Naive B cell (primary cell): ENCODE data around the gene CLSTN2. TPM values are rescaled to one million over a fixed set of nuclear protein-coding genes. Genes with fewer than 3 reads are reported as not detected.

Source experiments
- ATAC-seq, 2 donors: fragments of 150-1000 bp; cut with Tn5 transposase; 2 replicates each; pipeline ENCODE4 v1.10.0; 2021; ENCODE audit warnings: low read depth in 2 of 2, mild to moderate bottlenecking in 2 of 2, moderate library complexity in 2 of 2
- DNase-seq: peaks from one replicate; pipeline ENCODE4 v3.0.0; 2022
- H3K27ac Mint-ChIP-seq, 6 donors: one replicate each; pipeline ENCODE4 v1.8.0; 2020 to 2022; ENCODE audit warnings: mild to moderate bottlenecking in 6 of 6, mixed read lengths in 6 of 6, moderate library complexity in 5 of 6, inconsistent platforms in 2 of 6
- H3K27me3 Mint-ChIP-seq, 3 donors: one replicate each; pipeline ENCODE4 v1.8.0; 2021 to 2022; ENCODE audit warnings: mixed read lengths in 3 of 3, mild to moderate bottlenecking in 1 of 3
- H3K36me3 Mint-ChIP-seq, 2 donors: one replicate each; pipeline ENCODE4 v1.8.0; 2020 to 2022; ENCODE audit warnings: mixed read lengths in 2 of 2, inconsistent platforms in 1 of 2, mild to moderate bottlenecking in 1 of 2
- H3K4me1 Mint-ChIP-seq, 3 donors: one replicate each; pipeline ENCODE4 v1.8.0; 2020 to 2022; ENCODE audit warnings: mixed read lengths in 3 of 3, inconsistent platforms in 1 of 3, mild to moderate bottlenecking in 1 of 3, moderate library complexity in 1 of 3
- H3K4me3 Mint-ChIP-seq, 8 donors: one replicate each; pipeline ENCODE4 v1.8.0; 2020 to 2022; ENCODE audit warnings: mild to moderate bottlenecking in 8 of 8, mixed read lengths in 8 of 8, moderate library complexity in 8 of 8, inconsistent platforms in 2 of 8
- H3K9me3 Mint-ChIP-seq, 7 donors: one replicate each; pipeline ENCODE4 v1.8.0; 2020 to 2022; ENCODE audit warnings: mixed read lengths in 7 of 7, mild to moderate bottlenecking in 5 of 7, inconsistent platforms in 2 of 7, moderate library complexity in 1 of 7
- polyA plus RNA-seq, 6 donors: library from polyadenylated mRNA; unstranded; fragments of 300-500 nt; fragmentation: Illumina TruSeq; gene quantifications; one replicate each; pipeline ENCODE4 v1.2.3, GENCODE V29; 2021; ENCODE audit warnings: low read depth in 6 of 6

CLSTN2 gene
- polyA plus RNA-seq, 6 donors from 2014 or later = not detected

- DNase-seq (no peak), ATAC-seq (no peak)
- Mint-ChIP-seq H3K36me3 (no peaks in the 10 kb centered on the region), H3K27ac (no peak overlapping the region), H3K9me3 (peaks cover 0 to 6% (median 3%) of the 10 kb centered on the region in 7 donors), H3K4me3 (no peak overlapping the region), H3K4me1 (no peaks in the 10 kb centered on the region), H3K27me3 (peaks cover 4 to 14% (median 6%) of the 10 kb centered on the region in 3 donors)
Measured at GRCh38 chr3:140055092-140055791, 120.3 kb downstream of the CLSTN2 start.

- no peak overlapping the region for H3K27ac Mint-ChIP-seq
- peaks cover 0 to 6% (median 3%) of the 10 kb centered on the region in 7 donors for H3K9me3 Mint-ChIP-seq
Measured at GRCh38 chr3:140056047-140056446, 121.1 kb downstream of the CLSTN2 start.

GRCh38 chr3:140061211-140061610 lies 126.2 kb downstream of the CLSTN2 start:
- Mint-ChIP-seq H3K27ac (no peak overlapping the region), H3K4me1 (no peaks in the 10 kb centered on the region), H3K27me3 (peaks cover 0 to 8% (median 6%) of the 10 kb centered on the region in 3 donors), H3K9me3 (peaks cover 0 to 10% (median 0%) of the 10 kb centered on the region in 7 donors), H3K36me3 (no peaks in the 10 kb centered on the region), H3K4me3 (no peak overlapping the region)
- DNase-seq (no peak), ATAC-seq (no peak)

More at GRCh38 chr3:140056047-140056446, 121.1 kb downstream of the CLSTN2 start:
- H3K4me3 Mint-ChIP-seq = no peak overlapping the region
- H3K27me3 Mint-ChIP-seq = peaks cover 0 to 8% (median 6%) of the 10 kb centered on the region in 3 donors
- no peaks in the 10 kb centered on the region for H3K36me3 Mint-ChIP-seq
- DNase-seq (no peak), ATAC-seq (no peak)
- H3K4me1 Mint-ChIP-seq = no peaks in the 10 kb centered on the region

GRCh38 chr3:140062461-140062860 lies 127.5 kb downstream of the CLSTN2 start:
- H3K9me3 Mint-ChIP-seq = peaks cover 0 to 8% (median 0%) of the 10 kb centered on the region in 7 donors
- H3K27ac Mint-ChIP-seq = no peak overlapping the region

GRCh38 chr3:140067487-140067886 lies 132.5 kb downstream of the CLSTN2 start:
- Mint-ChIP-seq H3K27ac (no peak overlapping the region), H3K36me3 (no peaks in the 10 kb centered on the region)

More at GRCh38 chr3:140062461-140062860, 127.5 kb downstream of the CLSTN2 start:
- no peak for ATAC-seq
- no peaks in the 10 kb centered on the region for H3K4me1 Mint-ChIP-seq
- H3K36me3 Mint-ChIP-seq = no peaks in the 10 kb centered on the region
- no peak for DNase-seq
- no peak overlapping the region for H3K4me3 Mint-ChIP-seq
- H3K27me3 Mint-ChIP-seq = peaks cover 0 to 8% (median 6%) of the 10 kb centered on the region in 3 donors

GRCh38 chr3:140068494-140069017 lies 133.6 kb downstream of the CLSTN2 start:
- ATAC-seq (no peak), DNase-seq (no peak)
- Mint-ChIP-seq H3K9me3 (peaks cover 0 to 8% (median 0%) of the 10 kb centered on the region in 7 donors), H3K27ac (no peak overlapping the region), H3K4me3 (no peak overlapping the region), H3K36me3 (no peaks in the 10 kb centered on the region), H3K4me1 (no peaks in the 10 kb centered on the region), H3K27me3 (peaks cover 0 to 8% (median 0%) of the 10 kb centered on the region in 3 donors)

More at GRCh38 chr3:140067487-140067886, 132.5 kb downstream of the CLSTN2 start:
- ATAC-seq (no peak), DNase-seq (no peak)
- Mint-ChIP-seq H3K4me3 (no peak overlapping the region), H3K27me3 (peaks cover 0 to 8% (median 0%) of the 10 kb centered on the region in 3 donors), H3K9me3 (peaks cover 0 to 8% (median 0%) of the 10 kb centered on the region in 7 donors), H3K4me1 (no peaks in the 10 kb centered on the region)

- Mint-ChIP-seq H3K27ac (no peak overlapping the region), H3K36me3 (no peaks in the 10 kb centered on the region), H3K9me3 (peaks cover 0 to 5% (median 0%) of the 10 kb centered on the region in 7 donors), H3K4me3 (no peak overlapping the region), H3K27me3 (peaks cover 0 to 6% (median 0%) of the 10 kb centered on the region in 3 donors), H3K4me1 (no peaks in the 10 kb centered on the region)
- DNase-seq (no peak), ATAC-seq (no peak)
Measured at GRCh38 chr3:140073278-140074045, 138.5 kb downstream of the CLSTN2 start.

GRCh38 chr3:140076552-140076951 lies 141.6 kb downstream of the CLSTN2 start:
- no peak for DNase-seq
- no peak overlapping the region for H3K27ac Mint-ChIP-seq
- H3K4me1 Mint-ChIP-seq = no peaks in the 10 kb centered on the region
- ATAC-seq = no peak
- H3K36me3 Mint-ChIP-seq = no peaks in the 10 kb centered on the region
- H3K27me3 Mint-ChIP-seq = peaks cover 0 to 9% (median 0%) of the 10 kb centered on the region in 3 donors
- peaks cover 0 to 5% (median 0%) of the 10 kb centered on the region in 7 donors for H3K9me3 Mint-ChIP-seq
- H3K4me3 Mint-ChIP-seq = peak overlapping the region in 1 of 8 donors; percentile 66

GRCh38 chr3:140077406-140077805 lies 142.4 kb downstream of the CLSTN2 start:
- Mint-ChIP-seq H3K9me3 (peaks cover 0 to 5% (median 0%) of the 10 kb centered on the region in 7 donors), H3K36me3 (no peaks in the 10 kb centered on the region), H3K4me1 (no peaks in the 10 kb centered on the region), H3K27ac (no peak overlapping the region), H3K4me3 (no peak overlapping the region), H3K27me3 (peaks cover 0 to 9% (median 0%) of the 10 kb centered on the region in 3 donors)
- DNase-seq = no peak
- ATAC-seq = no peak

GRCh38 chr3:140078343-140078742 lies 143.4 kb downstream of the CLSTN2 start:
- Mint-ChIP-seq H3K4me1 (no peaks in the 10 kb centered on the region), H3K27me3 (peaks cover 0 to 9% (median 0%) of the 10 kb centered on the region in 3 donors), H3K9me3 (peaks cover 0 to 9% (median 4%) of the 10 kb centered on the region in 7 donors), H3K36me3 (no peaks in the 10 kb centered on the region), H3K4me3 (no peak overlapping the region), H3K27ac (no peak overlapping the region)
- no peak for ATAC-seq
- DNase-seq = no peak

GRCh38 chr3:140078940-140079339 lies 144.0 kb downstream of the CLSTN2 start:
- Mint-ChIP-seq H3K4me3 (no peak overlapping the region), H3K36me3 (no peaks in the 10 kb centered on the region), H3K27ac (no peak overlapping the region), H3K27me3 (peaks cover 0 to 9% (median 0%) of the 10 kb centered on the region in 3 donors), H3K9me3 (peaks cover 0 to 9% (median 4%) of the 10 kb centered on the region in 7 donors), H3K4me1 (no peaks in the 10 kb centered on the region)
- DNase-seq = no peak
- no peak for ATAC-seq

GRCh38 chr3:140081887-140082286 lies 146.9 kb downstream of the CLSTN2 start:
- H3K4me3 Mint-ChIP-seq = no peak overlapping the region
- H3K9me3 Mint-ChIP-seq = peaks cover 0 to 9% (median 0%) of the 10 kb centered on the region in 7 donors
- H3K27ac Mint-ChIP-seq = no peak overlapping the region
- no peaks in the 10 kb centered on the region for H3K4me1 Mint-ChIP-seq
- no peak for ATAC-seq
- DNase-seq = no peak
- H3K27me3 Mint-ChIP-seq = peaks cover 0 to 8% (median 0%) of the 10 kb centered on the region in 3 donors
- H3K36me3 Mint-ChIP-seq = no peaks in the 10 kb centered on the region

GRCh38 chr3:140085001-140085400 lies 150.0 kb downstream of the CLSTN2 start:
- DNase-seq (no peak), ATAC-seq (no peak)
- no peak overlapping the region for H3K27ac Mint-ChIP-seq
- no peaks in the 10 kb centered on the region for H3K4me1 Mint-ChIP-seq
- H3K9me3 Mint-ChIP-seq = peaks cover 0 to 9% (median 3%) of the 10 kb centered on the region in 7 donors
- no peak overlapping the region for H3K4me3 Mint-ChIP-seq
- H3K36me3 Mint-ChIP-seq = no peaks in the 10 kb centered on the region
- peaks cover 0 to 3% (median 0%) of the 10 kb centered on the region in 3 donors for H3K27me3 Mint-ChIP-seq
